T follicular helper cell (primary cell): ENCODE data around the gene OTULIN.

Source experiments
- DNase-seq: peaks from one replicate; pipeline ENCODE4 v3.0.0-alpha.2; 2020; ENCODE audit warnings: low read depth

The OTULIN gene

DNA sequence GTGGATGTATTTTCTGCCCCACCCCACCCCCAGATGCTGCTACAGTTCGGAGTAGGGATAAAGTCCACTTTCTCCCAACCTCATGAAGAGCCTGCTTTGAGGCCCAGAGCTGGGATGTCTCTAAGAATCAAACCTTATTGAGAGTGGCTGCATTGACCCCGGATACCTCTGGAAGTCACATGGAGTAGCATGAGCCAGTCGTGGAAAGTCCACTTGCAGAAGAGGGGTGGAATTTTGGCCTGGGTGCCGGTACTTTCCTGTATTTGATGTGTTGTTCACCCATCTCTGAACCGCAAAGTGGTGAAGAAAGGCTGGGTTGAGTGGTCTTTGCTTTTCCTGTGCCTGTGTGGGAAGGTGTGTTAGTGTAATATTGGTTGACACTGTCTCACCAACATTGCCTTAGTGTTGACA, 3.7 kb downstream of the OTULIN start:
- no peak for DNase-seq

- no peak for DNase-seq
These were observed 4.9 kb downstream of the OTULIN start for GRCh38 chr5:14669415-14669814.

GRCh38 chr5:14669975-14670374, 5.5 kb downstream of the OTULIN start:
- no peak for DNase-seq

DNA sequence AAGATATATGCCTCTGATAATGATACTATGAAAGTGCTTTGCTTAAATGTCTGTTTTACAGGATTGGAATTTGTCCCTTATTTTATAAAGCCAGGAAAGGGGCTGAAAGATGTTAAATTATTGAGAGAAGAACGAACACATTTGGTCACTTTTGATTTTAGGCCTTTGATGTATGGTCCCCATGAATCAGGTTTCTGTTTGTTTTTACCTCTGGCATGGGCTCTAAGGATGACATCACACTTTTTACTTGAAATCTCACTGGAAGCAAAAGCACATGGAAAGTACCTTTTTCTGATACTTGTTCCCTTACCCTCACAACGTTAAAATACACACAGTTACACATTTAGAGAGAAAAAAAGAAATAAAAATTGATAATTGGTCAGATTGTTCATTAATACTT, 6.9 kb downstream of the OTULIN start:
- DNase-seq = no peak

DNA sequence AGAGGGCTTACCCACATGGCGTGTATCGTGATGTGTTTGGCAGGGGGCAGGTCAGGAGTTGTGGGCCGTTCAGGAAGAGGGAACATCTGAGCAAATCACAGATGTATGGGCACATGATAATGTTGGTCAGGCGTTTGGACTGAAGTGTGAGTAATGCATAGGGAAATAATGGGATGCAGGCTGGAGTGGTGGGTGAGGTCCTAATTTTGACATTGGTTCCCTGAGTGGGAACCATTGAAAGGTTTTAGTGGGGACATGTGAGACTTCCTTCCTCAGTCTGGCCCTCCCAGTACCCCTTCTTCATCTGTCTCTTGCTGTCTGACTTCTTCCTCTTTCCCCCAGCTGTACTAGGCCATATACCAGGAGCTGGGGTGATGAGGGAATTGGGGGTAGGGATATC, 7.6 kb downstream of the OTULIN start:
- DNase-seq = no peak

DNA sequence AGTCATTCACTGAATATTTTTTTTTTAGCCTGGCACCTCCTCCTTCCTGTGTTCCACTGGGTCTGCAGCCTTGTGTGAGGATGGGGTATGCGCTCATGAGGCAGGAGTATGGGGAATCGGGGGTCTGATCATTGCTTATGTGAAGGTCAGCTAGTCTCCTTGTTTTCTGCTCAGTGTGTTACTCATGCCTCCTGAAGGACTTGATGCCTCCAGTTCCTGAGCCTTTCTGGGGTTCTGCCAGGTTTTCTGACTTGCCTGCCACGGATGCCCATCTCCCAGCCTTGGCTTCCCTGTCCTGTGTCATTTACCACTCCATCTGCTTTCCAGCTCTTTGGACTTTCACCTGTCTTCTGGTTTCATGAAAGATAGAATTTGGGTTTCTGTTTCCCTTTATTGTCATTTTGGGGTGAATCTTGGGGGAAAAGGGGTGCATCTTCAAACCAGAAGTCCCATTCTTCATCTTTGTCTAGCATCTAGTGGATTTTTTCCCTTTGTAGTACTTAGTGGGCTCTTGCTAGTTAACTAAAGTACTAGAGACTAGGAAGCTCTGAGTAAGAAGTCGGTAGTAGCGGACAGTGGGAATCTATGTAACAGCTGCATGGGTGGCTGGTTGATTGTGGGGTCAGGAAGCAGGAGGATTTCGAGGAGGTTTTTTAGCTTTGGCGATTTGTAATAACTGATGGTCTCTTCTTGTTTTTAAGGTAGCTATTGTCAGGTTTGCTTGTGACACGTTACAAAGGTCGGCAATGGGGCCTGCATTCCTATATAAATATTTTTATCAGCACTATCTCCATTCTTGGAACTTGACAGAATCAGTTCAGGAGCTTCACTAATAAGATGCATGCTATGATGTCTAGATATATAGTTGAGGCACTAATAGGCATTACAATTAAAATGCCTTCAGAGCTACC, 8.2 kb downstream of the OTULIN start:
- no peak for DNase-seq

- DNase-seq = no peak
These were observed 8.9 kb downstream of the OTULIN start for GRCh38 chr5:14673443-14673842.

DNA sequence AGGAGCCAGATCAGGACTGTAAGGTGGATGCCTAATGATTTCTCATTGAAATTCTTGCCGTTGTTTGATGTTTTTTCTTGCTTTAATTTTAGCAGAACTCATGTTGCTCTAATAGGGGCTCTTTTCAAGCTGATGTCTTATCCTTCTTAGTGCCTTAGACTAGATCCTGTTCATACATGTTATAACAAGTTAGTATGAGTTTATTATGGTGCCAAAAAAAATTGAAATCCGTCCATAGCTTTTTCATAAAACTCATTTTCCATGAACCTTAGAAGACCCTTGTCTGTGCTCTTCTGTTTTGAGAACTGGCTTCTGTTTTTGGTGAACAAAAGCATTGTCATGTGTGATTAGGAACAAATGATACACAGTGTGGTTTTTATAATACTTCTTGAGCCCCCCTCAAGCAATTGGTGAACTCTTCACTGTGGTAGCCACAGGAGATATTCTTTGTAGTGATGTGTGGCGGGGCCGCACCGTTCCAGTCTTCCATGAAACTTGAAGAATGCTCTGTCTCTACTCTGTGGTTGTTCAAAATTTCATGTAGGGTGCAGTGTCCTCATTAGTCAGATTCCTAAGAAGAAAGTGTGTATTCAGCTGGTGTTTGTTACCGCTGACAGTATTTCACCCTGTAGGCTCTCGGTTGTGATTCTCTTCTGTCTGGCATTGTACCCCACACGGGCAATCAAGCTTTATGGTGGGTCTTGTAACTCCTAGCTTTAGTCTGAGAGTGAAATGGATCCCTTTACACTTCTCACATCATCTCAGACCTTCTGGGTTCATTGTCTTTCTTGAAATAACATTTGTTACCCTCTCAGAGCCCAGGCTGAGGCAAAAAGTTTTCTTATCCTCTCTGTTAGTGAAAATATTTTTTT, 10.7 kb downstream of the OTULIN start:
- DNase-seq = no peak

DNA sequence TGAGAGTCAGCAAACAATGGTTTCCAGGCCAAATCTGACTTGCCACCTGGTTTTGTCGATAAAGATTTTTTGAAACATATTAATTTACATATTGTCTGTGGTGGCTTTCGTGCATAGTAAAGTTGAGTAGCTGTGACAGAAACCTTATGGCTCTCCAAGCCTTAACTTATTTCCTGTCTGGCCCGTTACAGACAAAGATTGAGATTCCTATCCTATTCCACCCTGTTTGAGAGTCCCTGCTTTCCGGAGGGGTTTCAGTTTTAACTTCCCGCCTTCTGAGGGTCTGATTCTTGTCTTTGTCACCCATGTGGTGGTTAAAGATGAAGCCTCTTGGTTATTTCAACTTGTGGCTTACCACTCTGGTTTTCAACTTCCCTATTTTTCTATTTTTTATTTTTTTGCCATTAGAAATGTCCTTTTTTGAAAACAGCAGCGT, 11.4 kb downstream of the OTULIN start:
- DNase-seq = no peak

GRCh38 chr5:14676320-14676719, 11.8 kb downstream of the OTULIN start:
- DNase-seq = no peak

DNA sequence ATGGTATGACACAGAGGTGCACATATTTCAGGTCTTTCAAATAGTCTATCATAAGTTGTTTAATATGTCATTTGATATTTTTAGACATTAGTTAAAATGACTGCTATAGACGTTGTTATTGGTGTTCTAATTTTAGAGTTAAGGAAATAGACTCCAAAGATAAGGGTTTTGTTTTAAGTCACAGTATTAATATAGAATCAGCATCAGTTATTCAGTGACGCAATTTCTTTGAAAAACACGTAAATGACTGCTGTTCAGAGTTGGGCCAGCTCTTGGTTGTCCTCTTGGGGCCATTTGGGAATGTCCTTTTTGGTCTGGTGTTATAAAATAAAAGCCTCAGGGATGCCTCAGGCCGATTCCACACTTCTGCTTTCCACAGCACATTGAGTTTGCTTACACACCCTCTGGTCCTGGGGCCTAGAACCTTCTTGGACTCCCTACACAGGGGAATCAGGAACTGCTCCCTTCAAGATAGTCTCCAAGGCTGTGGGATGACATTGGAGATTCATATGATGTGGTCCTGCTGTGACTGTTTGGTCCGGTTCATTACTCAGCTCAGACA, 14.3 kb downstream of the OTULIN start:
- DNase-seq = no peak

GRCh38 chr5:14679595-14679994, 15.1 kb downstream of the OTULIN start:
- no peak for DNase-seq

- DNase-seq = no peak
These were observed 16.8 kb downstream of the OTULIN start for GRCh38 chr5:14681236-14681752.

DNA sequence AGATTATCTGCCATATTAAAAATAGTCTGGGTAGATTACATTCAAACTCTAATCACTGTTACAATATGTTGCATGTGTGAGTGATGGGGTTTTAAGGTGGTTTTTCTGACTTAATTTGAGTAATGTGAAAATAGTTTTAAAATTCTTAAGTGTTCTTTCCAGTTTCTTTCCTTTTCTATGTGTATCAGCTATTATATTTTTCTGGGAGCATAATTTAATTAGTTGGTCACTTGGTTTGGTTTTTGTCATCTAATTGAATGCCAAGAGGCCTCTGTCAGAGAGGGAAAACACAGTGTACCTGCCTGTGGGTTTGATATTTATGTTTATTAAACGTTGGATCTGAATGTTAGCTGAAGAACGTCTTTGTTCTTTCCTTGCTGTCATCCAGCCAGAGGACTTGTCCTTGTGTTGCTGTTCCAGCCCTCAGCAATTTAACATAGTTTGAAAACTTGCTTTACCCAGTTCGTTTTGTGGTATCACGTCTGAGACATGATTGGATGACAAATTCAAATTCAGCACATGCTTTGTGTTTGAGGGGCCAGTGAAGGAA, 19.5 kb downstream of the OTULIN start:
- no peak for DNase-seq

DNA sequence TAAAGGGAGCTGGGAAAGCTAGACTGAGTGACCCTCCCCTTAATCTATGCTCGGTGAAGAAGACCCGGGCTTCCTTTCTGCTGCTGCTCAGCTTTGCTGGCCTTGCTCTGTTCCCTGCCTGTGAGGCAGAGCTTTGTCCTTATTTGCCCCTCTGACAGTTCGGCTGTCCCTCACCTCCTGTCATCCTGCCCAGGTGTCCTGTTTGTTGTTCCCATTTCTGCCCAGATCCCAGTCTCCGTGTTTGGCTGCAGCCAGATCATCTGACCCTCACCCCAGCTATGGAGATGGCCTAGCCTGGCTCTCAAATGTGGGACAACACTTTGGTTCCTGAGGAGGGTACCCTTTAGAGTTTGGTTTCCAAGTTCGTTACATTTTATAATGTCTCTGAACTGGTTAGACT, 20.2 kb downstream of the OTULIN start:
- DNase-seq = no peak

- DNase-seq = no peak
These were observed 21.2 kb downstream of the OTULIN start for GRCh38 chr5:14685757-14686156.

DNA sequence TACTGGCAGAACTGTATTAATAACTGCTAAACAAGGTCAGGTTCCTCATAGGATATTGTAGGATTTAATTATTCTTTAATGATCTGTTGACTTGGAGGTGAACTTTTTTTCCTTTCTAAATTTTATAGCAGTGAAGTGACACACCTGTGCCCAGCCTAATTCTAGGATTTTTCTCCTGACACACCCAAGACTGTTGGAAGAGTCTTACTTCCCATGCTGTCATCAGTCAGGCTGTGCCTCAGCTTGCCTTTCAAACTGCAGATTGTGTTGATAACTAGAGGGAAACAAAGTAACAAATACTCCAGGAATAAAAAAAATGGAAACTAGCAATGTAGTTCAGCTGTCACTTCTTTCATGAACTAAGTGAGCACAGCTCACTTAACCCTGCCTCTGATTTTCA, 22.0 kb downstream of the OTULIN start:
- DNase-seq = no peak

DNA sequence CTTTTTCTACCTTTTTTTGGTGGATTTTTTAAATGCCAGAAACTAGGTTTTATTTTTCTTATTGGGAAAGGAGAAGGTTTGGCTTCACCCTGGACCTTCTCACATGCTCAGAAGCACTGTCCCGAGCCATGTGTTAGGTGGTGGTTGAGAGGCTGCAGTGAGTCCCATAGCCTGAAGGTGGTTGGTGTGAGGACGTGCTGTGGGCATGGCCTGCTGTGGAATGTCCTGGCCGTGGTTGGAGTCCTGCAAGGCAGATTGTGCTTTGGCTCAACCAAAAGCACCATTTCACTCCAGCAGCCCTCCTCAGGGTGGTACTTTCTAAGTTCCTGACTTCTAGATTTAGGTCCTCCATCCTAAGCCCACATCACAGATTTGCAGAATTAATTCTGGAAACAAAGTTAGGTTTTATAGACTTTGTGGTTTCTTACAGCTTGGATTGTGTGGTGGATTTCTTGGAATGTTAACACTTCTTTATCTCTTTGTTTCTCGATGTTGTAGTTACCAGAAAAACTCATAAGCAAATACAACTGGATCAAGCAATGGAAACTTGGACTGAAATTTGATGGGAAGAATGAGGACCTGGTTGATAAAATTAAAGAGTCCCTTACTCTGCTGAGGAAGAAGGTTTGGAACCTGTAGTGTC, 22.6 kb downstream of the OTULIN start:
- no peak for DNase-seq

GRCh38 chr5:14693070-14693469, 28.6 kb downstream of the OTULIN start:
- no peak for DNase-seq

GRCh38 chr5:14695152-14695551, 30.6 kb downstream of the OTULIN start:
- no peak for DNase-seq

GRCh38 chr5:14696057-14696456, 31.5 kb downstream of the OTULIN start:
- no peak for DNase-seq

DNA sequence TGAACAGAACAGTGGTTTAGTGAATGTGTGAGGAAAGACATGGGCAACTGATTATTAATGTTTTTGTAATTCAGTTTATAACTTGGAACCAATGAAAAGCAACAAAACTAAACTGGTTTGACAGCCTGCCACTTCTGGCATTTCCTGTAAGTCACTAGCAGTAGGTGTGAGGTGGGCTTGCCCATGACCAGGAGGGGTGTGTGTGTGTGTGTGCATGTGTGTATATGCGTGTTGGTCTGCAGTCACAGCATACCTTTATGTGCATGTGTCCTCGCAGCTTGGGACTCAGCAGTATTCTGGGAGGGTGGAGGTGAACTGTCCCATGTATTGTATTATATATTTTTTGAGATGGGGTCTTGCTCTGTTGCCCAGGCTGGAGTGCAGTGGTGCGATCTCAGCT, 32.3 kb downstream of the OTULIN start:
- no peak for DNase-seq
